Renal cortex interstitium (tissue), 11 donors: ENCODE measurements around the gene TMPRSS9. TPM values are rescaled to one million over a fixed set of nuclear protein-coding genes. Genes with fewer than 3 reads are reported as not detected.

Experiments
- DNase-seq, 11 donors: peaks; one replicate each; pipeline ENCODE4 v3.0.0-alpha.2; 2013; ENCODE audit warnings: low read depth in 9 of 11, low spot score in 4 of 11; ENCODE audit errors: extremely low read depth in 1 of 11
- polyA plus RNA-seq, 3 donors: library from polyadenylated mRNA; unstranded; fragments of 120-200 nt; gene quantifications; one replicate each; pipeline ENCODE4 v1.2.1, GENCODE V29; 2013; ENCODE audit not compliant: insufficient read length in 3 of 3

The TMPRSS9 gene
- polyA plus RNA-seq, 3 donors, result 0.30 to 0.64 (median 0.45) TPM

DNA sequence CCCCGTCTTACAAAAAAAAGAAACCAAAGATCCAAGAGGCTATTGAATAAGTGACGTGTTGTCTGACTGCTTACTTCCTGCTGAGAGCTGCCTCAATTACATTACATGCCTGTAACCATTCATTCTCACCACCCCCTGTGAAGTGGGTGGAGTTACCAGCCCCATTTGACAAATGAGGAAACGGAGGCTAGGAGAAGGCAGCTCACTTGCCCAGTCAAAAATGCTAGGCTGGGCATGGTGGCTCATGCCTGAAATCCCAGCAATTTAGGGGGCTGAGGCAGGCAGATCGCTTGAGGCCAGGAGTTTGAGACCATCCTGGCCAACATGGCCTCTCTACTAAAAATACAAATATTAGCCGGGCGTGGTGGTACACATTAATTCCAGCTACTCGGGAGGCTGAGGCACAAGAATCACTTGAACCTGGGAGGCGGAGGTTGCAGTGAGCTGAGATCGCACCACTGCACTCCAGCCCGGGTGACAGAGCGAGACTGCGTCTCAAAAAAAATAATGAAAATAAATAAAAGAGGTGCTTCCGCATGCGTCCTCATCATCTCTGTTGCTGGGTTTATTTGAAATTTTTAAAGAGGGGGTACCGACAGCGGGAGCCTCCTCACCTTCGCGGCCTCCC is 32.2 kb upstream of the TMPRSS9 start:
- no peak for DNase-seq

- DNase-seq, result peak; percentile 73 to 91 (median 86)
Measured at GRCh38 chr19:2328401-2329148, 31.5 kb upstream of the TMPRSS9 start, which contains the start of the genes LSM7 and SPPL2B. Gene LSM7 (minus strand): TSS chr19:2328586. CDS start chr19:2328566, 20 bp downstream. Gene SPPL2B (plus strand): TSS chr19:2328684. CDS start chr19:2328710, 26 bp downstream.

DNA sequence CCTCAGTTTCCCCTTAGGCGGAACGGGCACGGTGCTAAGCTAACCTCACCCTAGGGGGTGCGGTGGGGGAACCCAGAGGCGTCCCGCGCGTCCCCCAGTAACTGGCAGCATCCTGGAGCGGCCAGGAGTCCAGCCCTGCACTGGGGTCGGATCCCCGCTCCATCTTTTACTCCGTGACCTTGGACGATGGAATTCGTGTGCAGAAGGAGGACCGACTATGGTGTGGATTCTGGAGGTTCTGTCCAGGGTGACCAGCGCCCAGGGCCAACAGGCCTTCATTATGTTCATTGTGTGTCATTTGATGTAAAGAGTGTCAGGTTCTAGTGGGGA is 31.0 kb upstream of the TMPRSS9 start:
- no peak for DNase-seq

DNA sequence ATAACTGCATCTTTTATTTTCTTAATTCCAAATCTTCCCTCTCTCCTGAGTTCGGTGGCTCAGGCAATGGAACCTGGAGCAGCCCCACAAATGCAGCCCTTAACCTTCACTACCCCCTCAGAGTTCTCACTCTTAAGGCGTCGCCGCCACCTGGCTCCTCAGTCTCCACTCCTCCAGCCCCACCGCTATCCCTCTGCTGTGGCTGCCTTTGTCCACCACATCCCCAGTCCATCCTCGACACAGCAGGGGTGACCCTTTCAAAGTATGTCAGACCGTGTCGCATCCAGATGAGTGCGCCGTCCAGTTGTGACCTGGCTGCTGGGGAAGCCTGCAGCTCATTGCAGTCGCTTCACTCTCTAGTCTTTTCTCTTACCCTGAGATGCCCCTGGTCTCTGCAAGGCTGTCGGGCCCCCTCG is 30.6 kb upstream of the TMPRSS9 start:
- DNase-seq, result no peak

- DNase-seq, result no peak
Measured at GRCh38 chr19:2330255-2330631, 29.8 kb upstream of the TMPRSS9 start.

DNA sequence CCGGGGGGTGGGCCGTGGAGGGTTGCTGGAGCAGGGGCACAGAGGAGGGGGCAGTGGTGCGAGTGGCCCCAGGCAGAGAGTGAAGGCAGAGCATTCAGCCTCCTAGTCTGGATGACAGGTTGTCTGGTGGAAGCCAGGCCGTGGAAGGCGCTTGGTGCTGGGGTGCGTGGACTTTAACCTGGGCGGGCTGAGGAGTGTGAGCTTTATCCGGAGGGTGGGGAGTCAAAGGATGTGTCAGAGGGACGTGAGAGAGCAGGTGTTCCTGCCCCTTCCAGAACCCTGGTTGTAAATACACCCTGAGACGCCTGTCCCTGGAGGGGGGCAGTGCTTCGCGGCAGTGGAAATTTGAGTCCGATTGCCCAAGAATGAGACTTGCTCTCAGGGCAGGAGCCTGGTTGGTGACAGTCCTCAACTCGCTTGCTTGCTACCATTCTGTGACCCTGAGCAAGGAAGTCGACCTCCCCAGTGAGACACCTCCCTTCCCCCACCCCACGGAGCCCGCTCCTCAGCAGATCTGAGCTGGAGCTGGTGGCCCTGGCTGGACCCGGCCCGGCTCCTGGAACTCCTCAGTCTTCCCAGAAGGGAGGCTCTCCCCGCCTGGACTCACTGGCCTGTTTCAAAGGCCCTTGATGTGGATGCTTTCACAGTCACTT is 29.3 kb upstream of the TMPRSS9 start:
- no peak for DNase-seq

DNA sequence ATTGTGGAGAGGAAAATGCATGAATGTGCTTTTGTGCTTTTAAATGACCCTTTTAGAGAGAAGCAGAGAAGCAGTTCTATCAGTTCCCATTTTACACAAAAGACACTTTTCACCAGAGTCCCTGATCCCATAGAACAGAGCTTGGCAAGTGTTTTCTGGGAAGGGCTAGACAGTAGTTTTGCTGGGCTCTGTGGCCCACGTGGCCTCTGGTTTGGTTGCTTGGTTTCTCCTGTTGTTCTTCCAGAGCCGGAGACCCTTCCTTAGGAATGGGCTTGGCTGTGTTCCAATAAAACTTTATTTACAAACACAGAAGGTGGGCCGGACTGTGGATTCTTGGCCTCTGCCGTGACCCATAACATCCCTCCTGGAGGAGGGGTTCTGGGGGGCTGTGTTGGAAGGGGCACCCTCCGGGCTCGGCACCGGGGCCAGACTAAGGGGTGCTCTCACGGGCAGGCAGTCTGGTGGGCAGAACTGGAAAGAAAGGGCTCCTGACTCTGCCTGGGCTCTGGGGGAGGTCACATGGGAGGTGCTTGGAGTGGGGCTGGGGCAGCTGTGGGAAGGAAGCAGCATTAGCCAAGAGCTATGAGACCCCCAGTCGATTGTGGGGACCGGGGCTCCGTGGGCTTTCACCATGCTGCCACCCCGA is 28.3 kb upstream of the TMPRSS9 start:
- DNase-seq, result no peak

GRCh38 chr19:2332341-2333026 is 27.6 kb upstream of the TMPRSS9 start:
- no peak for DNase-seq

- no peak for DNase-seq
Measured at GRCh38 chr19:2333027-2333806, 26.8 kb upstream of the TMPRSS9 start.

- no peak for DNase-seq
Measured at GRCh38 chr19:2333807-2334211, 26.3 kb upstream of the TMPRSS9 start.

- no peak for DNase-seq
Measured at GRCh38 chr19:2334426-2334825, 25.6 kb upstream of the TMPRSS9 start.

- no peak for DNase-seq
Measured at GRCh38 chr19:2334986-2335846, 24.8 kb upstream of the TMPRSS9 start.

DNA sequence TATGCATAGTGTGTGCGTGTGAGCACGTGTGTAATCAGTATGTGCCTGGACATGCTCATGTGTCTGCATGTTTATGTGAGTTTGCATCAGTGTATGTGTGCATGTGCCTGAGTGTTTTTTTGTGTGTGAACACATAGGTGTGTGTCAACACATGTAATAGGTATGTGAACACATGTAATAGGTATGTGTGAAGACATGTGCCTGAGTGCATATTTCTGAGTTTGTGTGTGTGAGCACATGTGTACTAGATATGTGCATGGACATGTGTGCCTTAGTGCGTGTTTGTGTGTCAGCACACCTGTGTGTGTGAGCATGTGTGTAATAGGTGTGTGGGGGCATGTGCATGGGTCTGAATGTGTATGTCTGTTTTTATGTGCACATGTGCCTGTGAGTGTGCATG is 24.2 kb upstream of the TMPRSS9 start:
- no peak for DNase-seq

- DNase-seq, result no peak
Measured at GRCh38 chr19:2336528-2337328, 23.3 kb upstream of the TMPRSS9 start.

GRCh38 chr19:2337329-2337707 is 22.7 kb upstream of the TMPRSS9 start:
- peak in 10 of 11 donors; percentile 48 to 85 (median 72) for DNase-seq

DNA sequence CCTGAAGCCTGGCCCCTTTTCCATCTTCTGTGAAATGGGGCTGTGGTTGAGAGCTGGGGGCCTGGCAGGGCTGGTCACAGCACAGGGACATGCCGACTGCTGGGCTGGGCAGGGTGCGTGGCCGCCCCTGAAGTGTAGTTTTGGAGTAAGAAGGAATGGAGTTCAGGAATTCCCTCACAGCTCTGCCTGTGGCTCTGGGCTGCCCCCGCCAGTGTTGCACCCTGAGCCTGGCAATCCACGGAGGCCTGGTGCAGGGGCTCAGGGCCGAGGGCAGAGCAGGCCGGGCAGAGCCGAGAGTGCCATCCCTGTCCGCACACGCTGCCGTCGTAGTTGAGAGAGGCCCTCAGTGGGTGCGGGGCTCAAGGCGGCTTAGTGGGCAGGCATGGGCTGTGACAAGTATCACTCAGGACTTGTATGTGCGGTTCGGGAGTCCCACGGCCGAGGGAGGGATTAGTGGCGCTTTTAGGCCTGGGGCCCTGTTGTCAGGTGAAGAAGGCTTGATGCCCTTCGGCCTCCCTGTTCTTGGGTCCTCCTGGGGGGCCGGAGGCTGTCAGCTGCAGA is 21.9 kb upstream of the TMPRSS9 start:
- DNase-seq, result no peak
